HG02623 (cell line): ENCODE data around the gene ZSWIM4.
A peak's percentile ranks its signal among the peaks of the same experiment; 100 is the strongest.

Experiments used
- ATAC-seq: cut with Tn5 transposase; IDR thresholded peaks from one replicate; pipeline ENCODE4 v1.9.1; 2021; ENCODE audit warnings: moderate library complexity; ENCODE audit not compliant: unreplicated experiment

Gene ZSWIM4

DNA sequence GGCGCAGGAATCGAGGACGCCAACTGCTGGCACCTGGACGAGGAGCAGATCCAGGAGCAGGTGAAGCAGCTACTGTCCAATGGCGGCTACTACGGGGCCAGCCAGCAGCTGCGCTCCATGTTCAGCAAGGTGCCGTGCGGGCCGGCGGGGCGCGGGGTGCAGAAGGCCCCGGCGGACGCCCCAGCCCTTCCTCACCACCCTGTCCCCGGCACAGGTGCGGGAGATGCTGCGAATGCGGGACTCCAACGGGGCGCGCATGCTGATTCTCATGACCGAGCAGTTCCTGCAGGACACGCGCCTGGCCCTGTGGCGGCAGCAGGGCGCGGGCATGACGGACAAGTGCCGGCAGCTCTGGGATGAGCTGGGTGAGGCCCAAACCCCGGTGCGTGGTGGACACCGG, 13.6 kb downstream of the ZSWIM4 start:
- no peak for ATAC-seq

- no peak for ATAC-seq
These were observed 17.3 kb downstream of the ZSWIM4 start for GRCh38 chr19:13812544-13812943.

GRCh38 chr19:13813147-13813546, 17.9 kb downstream of the ZSWIM4 start:
- no peak for ATAC-seq

DNA sequence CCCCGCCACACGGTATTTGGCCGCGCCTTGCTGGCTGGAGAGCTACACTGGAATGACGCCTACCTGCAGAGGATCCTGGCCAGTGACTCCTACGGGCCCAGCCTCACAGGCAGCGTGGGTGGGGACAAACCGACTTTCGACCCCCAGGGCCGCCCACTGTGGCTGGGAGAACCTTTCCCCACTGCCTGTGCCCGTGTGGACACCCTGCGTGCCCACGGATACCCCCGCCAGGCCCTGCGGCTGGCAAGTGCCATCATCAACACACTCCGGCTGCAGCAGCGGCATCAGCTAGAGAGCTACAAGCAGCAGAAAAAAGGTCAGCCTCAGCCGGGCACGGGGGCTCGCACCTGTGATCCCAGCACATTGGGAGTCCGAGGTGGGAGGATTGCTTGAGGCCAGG, 19.3 kb downstream of the ZSWIM4 start:
- ATAC-seq, result no peak

GRCh38 chr19:13817018-13817614, 21.9 kb downstream of the ZSWIM4 start:
- no peak for ATAC-seq

GRCh38 chr19:13817615-13818371, 22.6 kb downstream of the ZSWIM4 start:
- no peak for ATAC-seq

GRCh38 chr19:13819238-13819637, 24.0 kb downstream of the ZSWIM4 start:
- ATAC-seq, result no peak

DNA sequence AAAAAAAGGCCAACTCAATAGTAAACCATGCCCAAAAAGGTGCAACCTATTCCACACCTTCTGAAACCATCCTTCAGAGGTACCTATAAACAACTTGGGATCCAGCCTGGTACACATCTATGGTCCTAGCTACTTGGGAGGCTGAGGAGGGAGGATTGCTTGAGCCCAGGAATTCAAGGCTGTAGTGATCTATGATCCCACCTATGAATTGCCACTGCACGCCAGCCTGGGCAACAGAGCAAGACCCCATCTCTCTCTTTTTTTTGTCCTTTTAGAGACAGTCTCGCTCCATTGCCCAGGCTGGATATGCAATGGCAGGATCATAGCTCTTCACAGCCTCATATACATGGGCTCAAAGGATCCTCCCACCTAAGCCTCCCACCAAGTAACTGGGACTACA, 26.0 kb downstream of the ZSWIM4 start:
- ATAC-seq, result no peak

- no peak for ATAC-seq
These were observed 28.0 kb downstream of the ZSWIM4 start for GRCh38 chr19:13823256-13823655.

DNA sequence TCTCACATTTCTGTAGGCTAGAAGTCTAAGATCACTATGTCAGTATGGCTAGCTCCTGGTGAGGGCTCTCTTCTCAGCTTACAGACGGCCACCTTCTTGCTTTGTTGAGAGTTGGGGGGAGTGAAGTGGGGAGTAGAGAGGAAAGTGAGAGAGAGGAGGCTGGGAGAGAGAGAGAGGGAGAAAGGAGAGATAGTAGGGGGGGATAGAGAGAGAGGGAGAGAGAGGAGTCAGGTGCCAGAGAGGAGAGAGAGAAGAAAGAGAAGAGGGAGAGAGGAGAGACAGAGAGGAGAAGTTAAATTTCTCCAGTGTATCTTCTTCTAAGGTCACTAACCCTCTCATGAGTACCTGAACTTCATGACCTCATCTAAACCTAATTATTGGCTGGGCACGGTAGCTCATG, 28.7 kb downstream of the ZSWIM4 start:
- no peak for ATAC-seq

- no peak for ATAC-seq
These were observed 29.5 kb downstream of the ZSWIM4 start for GRCh38 chr19:13824703-13825102.

GRCh38 chr19:13825489-13826441, 30.5 kb downstream of the ZSWIM4 start:
- ATAC-seq, result no peak

DNA sequence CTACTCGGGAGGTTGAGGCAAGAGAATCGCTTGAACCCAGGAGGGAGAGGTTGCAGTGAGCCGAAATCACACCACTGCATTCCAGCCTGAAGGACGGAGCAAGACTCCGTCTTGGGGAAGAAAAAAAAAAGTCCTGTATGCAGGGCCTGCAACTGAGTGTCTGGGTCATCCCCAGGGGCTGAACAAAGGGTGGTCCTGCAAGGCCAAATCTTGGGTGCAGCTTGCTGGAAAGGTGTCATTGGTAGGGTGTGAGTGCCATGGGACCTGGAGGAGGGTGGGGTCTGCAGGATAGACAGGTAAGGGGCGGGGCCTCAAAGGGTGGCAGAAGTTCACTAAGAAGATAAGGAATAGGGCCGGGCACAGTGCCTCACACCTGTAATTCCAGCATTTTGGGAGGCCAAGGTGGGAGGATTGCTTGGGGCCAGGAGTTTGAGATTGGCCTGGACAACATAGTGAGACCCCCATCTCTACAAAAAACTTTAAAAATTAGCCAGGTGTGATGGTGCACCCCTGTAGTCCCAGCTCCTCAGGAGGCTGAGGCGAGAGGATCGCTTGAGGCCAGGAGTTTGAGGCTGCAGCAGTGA, 31.5 kb downstream of the ZSWIM4 start:
- no peak for ATAC-seq

GRCh38 chr19:13827656-13828055, 32.4 kb downstream of the ZSWIM4 start:
- no peak for ATAC-seq

DNA sequence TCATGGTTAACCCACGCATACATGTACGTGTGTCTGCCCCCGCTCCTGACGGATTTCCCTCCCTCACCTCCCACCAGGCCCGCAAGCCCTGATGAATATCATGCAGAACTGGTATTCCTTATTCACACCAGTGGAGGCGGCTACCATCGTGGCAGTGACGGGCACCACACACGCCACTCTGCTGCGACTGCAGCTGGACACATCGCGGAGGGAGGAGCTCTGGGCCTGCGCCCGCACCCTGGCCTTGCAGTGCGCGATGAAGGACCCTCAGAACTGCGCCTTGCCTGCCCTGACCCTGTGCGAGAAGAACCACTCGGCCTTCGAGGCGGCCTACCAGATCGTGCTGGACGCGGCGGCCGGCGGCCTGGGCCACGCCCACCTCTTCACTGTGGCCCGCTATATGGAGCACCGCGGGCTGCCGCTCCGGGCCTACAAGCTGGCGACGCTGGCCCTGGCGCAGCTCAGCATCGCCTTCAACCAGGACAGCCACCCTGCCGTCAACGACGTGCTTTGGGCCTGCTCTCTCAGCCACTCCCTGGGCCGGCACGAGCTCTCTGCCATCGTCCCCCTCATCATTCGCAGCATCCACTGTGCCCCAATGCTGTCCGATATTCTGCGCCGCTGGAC, 35.0 kb downstream of the ZSWIM4 start:
- no peak for ATAC-seq

DNA sequence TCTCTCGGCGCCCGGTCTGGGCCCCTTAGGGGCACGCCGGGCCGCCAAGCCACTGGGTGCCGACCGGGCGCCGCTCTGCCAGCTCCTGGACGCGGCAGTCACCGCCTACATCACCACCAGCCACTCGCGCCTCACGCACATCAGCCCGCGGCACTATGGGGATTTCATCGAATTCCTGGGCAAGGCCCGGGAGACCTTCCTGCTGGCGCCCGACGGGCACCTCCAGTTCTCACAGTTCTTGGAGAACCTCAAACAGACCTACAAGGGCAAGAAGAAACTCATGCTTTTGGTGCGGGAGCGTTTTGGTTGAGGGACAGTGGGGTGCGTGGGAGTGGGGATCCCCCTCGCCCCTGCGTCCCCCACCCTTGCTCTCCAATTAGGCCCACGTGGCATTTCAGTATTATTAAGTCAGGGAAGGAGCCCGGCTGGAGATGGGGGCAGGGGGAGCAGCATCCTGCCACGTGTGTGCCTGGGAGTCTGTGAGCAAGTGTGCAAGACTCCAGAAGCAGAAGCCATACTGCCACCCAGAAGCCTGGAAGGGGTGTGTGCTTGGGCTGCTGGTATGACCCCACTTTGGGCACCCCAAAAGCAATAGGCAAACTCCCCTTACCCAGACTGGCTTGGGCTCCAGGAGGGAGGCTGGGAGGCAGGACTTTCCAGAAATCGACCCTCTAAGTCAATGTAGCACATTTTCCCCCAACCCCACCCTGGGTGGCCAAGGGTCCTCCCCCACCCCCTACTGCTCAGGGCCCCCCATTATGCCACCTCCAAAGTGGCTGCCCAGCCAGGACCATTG, 35.7 kb downstream of the ZSWIM4 start:
- ATAC-seq, result no peak

GRCh38 chr19:13831537-13832467, 36.6 kb downstream of the ZSWIM4 start:
- ATAC-seq, result no peak

DNA sequence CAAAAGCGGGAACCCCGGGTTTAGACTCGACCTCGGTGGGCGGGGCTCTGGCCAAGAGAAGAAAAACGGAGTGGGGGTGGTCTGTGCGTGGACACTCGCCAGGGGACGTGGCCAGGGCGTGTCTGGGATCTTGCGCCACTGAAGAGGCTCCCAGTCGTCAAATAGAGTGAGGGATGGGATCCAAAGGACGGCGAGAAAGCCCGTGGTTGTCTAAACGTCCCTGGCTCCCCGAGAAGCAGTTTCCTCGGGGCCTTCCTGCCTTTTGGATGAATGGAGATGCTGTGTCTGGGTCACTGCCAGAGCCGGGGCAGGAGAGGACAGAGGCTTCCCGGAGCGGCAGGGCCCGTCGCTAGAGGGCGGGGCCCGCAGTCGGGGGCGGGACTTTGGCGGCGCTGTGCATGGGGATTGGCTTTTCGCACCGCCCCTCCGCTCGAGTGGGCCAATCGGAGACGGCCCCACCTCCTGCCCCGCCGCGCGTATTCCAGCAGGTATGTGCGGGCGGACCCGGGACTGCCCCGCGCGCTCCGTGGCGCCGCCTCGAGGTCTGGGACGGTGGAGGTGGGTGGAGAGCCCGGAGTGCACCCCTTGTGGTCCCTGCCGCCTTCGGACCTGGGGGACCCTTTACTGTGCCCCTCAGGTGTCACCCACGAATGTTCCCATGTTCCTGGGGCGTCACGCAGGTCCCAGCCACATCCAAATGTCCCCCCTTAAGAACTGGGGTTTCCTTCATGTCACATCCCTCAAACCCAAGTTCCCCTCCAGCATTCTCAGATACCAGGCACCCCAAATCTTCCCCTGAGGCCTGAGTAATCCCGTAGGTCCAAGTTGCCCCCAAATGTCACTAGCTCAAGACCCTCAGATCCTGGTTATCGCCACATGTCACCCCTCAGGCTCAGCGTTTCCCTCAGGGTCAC, 38.3 kb downstream of the ZSWIM4 start:
- peak; percentile 70 for ATAC-seq
